Cardiac fibroblast (primary cell): Measurements from ENCODE around the gene DDR1.
A peak's percentile ranks its signal among the peaks of the same experiment; 100 is the strongest.
"Not testable (repeated sequence)": the region's sequence is repeated elsewhere in the genome, so short reads cannot be mapped to it uniquely, and the experiment has no call there.

Experiments
- DNase-seq, 2 donors: peaks; one replicate each; pipeline versions ENCODE4 v3.0.0 to v3.0.0-alpha.2; 2010; ENCODE audit warnings: low read depth in 2 of 2
- H3K4me3 ChIP-seq, 2 donors: replicated peaks in 1 of 2; 1 replicate in 1 of 2; 2 replicates in 1 of 2; pipeline ENCODE4 v1.5.1; 2011; ENCODE audit warnings: low read depth in 2 of 2, low read length in 2 of 2, mild to moderate bottlenecking in 2 of 2, moderate library complexity in 1 of 2
- TF ChIP-seq, protein P1 (sequence below): IDR thresholded peaks from one replicate; pipeline ENCODE4 v1.5.1; 2011; ENCODE audit warnings: low read depth, mild to moderate bottlenecking, low read length, inconsistent platforms

DDR1 gene

DNA sequence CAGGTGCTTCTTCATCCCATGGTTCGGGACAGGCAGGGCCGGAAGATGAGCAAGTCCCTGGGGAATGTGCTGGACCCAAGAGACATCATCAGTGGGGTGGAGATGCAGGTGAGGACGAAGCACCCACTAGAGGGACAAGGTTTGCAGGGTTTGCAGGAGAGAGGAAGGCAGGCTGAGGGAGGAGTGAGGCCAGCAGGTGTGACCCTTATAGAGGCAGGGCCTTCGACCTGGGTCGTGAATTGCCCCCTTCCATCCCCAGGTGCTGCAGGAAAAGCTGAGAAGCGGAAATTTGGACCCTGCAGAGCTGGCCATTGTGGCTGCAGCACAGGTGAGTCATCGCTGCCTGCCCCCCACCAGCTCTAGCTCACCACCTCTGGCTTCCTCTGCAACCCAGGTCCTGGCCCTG is 38.1 kb downstream of the DDR1 start:
- DNase-seq = no peak
- no peak overlapping the region for H3K4me3 ChIP-seq
- TF ChIP-seq, protein P1, sequence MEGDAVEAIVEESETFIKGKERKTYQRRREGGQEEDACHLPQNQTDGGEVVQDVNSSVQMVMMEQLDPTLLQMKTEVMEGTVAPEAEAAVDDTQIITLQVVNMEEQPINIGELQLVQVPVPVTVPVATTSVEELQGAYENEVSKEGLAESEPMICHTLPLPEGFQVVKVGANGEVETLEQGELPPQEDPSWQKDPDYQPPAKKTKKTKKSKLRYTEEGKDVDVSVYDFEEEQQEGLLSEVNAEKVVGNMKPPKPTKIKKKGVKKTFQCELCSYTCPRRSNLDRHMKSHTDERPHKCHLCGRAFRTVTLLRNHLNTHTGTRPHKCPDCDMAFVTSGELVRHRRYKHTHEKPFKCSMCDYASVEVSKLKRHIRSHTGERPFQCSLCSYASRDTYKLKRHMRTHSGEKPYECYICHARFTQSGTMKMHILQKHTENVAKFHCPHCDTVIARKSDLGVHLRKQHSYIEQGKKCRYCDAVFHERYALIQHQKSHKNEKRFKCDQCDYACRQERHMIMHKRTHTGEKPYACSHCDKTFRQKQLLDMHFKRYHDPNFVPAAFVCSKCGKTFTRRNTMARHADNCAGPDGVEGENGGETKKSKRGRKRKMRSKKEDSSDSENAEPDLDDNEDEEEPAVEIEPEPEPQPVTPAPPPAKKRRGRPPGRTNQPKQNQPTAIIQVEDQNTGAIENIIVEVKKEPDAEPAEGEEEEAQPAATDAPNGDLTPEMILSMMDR = no peak

DNA sequence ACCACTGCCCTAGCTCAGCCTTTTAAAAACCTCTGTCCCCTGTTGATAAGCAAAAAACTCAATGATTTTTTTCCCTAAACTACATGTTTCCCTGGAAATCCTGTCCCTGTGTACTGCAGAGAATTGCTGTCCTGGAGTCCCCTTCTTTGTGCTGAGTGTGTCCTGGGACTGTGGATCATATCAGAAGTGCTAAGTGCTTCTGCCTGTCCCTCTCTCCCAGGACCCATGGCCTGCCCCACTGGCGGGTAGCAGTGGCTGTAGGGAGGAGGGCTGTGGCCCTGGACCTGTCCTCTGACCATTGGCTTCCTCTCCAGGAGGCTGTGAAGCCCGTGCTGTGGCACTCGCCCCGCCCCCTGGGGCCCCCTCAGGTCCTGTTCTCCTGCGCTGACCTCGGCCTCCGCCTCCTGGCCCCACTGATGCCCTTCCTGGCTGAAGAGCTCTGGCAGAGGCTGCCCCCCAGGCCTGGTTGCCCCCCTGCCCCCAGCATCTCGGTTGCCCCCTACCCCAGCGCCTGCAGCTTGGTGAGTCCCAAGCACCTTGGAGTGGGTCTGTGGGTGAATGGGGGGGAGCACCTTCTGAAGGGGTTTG is 39.8 kb downstream of the DDR1 start:
- H3K4me3 ChIP-seq, DNase-seq: not testable (repeated sequence)

DNA sequence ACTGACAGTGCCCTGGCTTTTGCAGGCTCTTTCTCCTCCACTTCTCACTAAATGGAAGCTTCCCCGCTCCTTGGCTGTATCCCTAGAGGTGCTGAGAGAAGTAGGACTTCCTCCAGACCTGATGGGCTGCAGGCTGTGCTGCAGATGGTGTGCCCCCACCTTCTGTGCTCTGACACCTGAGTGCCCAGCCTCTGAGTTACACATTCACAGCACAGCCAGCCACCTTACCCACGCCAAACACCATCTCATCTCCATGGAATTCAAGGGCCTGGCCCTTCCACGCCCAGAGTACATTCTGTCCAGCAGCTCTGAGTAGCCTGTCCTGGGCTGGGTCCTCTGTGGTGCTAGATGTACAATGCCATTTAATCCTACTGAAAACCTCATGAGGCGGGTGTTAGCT is 42.3 kb downstream of the DDR1 start:
- H3K4me3 ChIP-seq = no peak overlapping the region
- TF ChIP-seq, protein P1 = no peak
- DNase-seq = peak; percentile 13 to 61

DNA sequence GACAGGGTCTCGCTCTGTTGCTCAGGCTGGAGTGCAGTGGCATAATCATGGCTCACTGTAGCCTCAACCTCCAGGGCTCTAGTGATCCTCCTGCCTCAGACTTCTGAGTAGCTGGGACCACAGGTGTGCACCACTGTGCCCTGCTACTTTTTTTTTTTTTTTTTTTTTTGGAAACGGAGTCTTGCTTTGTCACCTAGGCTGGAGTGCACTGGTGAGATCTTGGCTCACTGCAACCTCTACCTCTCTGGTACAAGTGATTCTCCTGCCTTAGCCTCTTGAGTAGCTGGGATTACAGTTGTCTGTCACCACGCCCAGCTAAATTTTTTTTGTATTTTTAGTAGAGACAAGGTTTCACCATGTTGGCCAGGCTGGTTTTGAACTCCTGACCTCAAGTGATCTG is 42.8 kb downstream of the DDR1 start:
- not testable (repeated sequence) for H3K4me3 ChIP-seq, DNase-seq

DNA sequence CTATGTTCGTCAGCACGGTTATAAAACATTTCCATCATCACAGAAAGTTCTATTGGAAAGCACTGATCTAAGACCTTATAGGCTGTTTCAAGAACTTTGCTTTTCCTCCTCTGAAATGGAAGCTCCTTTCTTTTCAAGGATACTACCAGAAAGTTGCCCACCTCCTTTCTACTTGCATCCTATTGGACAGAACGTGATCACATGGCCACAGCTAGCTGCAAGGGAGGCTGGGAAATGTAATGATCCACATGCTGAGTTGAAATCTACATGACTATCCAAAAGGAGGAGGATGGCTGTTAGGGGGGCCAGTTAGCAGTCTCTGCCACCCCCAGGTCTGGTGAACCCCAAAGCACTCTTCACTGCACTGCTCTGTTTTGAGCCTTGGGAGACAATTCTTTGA is 44.4 kb downstream of the DDR1 start:
- TF ChIP-seq, protein P1 = no peak
- DNase-seq = no peak
- H3K4me3 ChIP-seq = no peak overlapping the region

DNA sequence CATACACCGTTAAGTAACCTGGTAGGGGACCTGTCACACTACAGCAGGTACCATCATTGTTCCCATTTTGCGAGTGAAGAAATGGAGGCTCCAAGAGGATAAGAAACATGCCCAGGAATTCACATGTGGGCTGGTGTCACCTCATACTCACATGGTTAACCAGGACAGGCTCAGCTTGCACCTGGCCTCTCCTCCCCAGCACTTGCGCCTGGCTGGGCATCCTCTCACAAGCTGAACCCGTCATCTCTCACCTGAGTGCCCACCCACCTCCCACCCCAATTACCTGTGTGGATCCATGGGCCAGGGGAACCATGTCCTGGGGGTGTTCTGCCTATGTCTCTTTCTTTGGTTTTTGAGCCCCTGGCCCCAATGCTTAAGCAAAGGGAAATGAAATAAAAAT is 46.2 kb downstream of the DDR1 start:
- H3K4me3 ChIP-seq = no peak overlapping the region
- DNase-seq = no peak
- TF ChIP-seq, protein P1 = no peak

DNA sequence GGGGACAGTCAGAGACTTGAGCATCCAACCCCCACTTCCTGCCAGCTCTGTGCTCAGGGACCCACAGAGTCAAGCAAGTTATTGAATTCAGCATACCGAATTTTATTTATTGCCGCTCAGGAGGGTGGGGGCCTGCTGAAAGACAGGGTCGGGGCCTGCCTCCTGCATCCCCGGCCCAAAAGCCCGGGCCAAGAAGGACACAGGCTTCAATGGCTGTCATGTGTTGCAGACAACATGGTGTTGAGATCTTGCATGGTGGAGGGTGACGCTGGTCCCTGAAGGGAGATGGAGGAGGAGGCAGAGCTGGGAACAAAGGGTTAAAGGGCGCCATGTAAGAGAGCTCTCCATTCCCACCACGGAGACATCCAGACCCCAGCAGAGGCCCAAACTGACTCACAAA is 47.0 kb downstream of the DDR1 start:
- DNase-seq = no peak
- no peak overlapping the region for H3K4me3 ChIP-seq
- TF ChIP-seq, protein P1 = no peak

DNA sequence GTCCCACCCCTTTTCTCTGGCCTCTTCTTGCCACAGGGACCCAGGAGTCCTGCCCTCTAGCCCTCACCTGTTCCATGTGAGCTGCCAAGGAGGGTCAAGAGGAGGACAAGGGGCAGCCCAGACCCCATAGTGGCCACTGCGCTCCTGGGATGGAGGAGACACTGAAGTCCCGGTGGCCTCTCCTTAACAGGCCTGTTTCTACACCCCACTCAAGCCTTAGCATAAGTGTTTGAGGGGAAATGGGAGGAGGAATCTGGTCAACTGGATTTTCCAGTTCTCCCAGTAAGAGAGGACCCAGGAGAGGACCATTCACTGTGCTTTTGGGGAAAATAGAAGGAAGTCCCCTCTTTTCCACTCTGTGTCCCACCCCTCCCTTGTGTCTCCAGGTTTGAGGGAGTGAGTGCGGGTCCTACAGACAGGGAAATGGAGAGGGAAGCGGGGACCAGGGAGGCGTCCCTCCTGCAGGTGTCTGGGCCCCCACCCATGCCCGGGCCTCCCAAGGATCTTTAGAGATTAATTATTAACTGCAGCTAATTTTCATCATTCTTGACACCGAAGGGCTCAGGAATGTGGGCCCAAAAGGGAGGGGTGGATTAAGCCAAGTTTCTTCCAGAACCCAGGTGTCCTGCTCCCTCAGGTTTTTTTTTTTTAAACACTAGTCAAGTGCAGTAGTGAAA is 47.8 kb downstream of the DDR1 start, which contains the start of gene SFTA2:
TSS of gene SFTA2 (minus strand) at position 202 of the 677 bp plus-strand sequence. CDS start at position 128, 74 bp downstream.
- DNase-seq = no peak
- TF ChIP-seq, protein P1 = no peak

More for the DNA sequence above, 47.8 kb downstream of the DDR1 start, which contains the start of gene SFTA2:
- H3K4me3 ChIP-seq = no peak within 1 kb of the TSS
